HG03439 (cell line): Measurements from ENCODE around the gene C1RL.
"Not testable (repeated sequence)": the region's sequence is repeated elsewhere in the genome, so short reads cannot be mapped to it uniquely, and the experiment has no call there.

Experiments
- ATAC-seq: cut with Tn5 transposase; IDR thresholded peaks from one replicate; pipeline ENCODE4 v1.9.1; 2021; ENCODE audit warnings: mild to moderate bottlenecking, moderate library complexity; ENCODE audit not compliant: unreplicated experiment

Gene C1RL

GRCh38 chr12:7067096-7067495 is 41.9 kb downstream of the C1RL start:
- ATAC-seq = no peak

DNA sequence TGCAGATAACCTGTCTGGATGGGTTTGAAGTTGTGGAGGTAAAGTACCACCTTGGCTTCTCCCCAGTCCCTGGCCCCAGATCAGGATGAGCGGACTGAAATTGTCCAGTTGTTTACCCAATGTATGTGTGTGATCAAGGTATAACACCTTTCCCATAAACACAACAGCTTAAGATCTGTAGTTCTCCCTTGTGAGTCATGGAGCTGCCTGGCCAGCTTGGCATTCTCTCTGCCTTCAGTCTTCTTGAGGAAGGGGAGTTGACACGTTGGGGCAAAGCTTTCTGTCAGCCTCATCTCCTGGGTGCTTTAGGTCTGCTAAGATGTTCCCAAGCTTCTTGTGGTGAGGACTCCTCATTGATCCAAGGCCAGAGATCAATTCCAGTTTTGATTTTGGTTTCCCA is 42.4 kb downstream of the C1RL start:
- ATAC-seq = no peak

GRCh38 chr12:7065073-7065623 is 43.9 kb downstream of the C1RL start:
- no peak for ATAC-seq

DNA sequence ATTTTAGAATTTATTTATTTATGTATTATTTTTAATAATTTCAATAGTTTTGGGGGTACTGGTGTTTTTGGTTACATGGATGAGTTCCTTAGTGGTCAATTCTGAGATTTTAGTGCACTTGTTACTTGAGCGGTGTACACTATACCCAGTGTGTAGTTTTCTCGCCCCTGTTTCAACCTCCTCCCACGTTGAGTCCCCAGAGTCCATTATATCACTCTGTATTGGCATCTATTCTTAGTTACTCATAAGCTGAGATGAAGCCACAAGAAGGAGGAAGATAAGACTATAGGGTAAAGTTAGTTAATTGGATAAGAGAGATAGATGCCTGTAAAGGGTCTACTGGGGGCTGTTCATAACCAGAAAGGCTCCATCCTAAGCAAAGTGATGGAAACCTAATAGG is 44.5 kb downstream of the C1RL start:
- no peak for ATAC-seq

- ATAC-seq = no peak
These were observed 47.4 kb downstream of the C1RL start for GRCh38 chr12:7061596-7061995.

- no peak for ATAC-seq
These were observed 47.9 kb downstream of the C1RL start for GRCh38 chr12:7061138-7061537.

- ATAC-seq = no peak
These were observed 48.6 kb downstream of the C1RL start, which contains the start of gene C1S for GRCh38 chr12:7060353-7060954. Gene C1S (plus strand): TSS chr12:7060718. CDS start chr12:7061913, 1,195 bp downstream.

- no peak for ATAC-seq
These were observed 49.2 kb downstream of the C1RL start for GRCh38 chr12:7059780-7060179.

DNA sequence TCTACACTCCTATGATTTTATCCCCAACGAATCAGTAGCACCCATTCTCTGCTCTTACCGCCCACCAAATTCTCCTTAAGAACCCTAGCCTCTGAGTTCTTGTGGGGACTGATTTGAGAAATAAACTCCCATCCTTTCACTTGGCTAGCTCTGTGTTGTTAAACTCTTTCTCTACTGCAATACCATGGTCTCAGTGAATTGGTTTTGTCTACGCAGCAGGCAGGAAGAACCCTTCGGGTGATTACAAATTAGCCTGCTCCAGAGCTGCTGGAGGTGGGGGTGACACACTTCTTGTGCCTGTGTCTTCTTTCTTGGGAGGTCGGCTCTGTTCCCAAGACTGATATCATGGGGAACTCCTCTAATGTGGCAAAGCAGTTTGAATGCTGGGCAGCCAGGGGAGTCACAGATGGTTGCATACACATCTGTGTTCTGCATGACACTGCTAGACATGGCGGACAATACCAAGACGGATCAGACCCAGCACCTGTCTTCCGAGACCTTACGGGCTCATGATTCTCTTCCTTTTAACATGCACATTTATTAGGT is 50.1 kb downstream of the C1RL start:
- no peak for ATAC-seq

DNA sequence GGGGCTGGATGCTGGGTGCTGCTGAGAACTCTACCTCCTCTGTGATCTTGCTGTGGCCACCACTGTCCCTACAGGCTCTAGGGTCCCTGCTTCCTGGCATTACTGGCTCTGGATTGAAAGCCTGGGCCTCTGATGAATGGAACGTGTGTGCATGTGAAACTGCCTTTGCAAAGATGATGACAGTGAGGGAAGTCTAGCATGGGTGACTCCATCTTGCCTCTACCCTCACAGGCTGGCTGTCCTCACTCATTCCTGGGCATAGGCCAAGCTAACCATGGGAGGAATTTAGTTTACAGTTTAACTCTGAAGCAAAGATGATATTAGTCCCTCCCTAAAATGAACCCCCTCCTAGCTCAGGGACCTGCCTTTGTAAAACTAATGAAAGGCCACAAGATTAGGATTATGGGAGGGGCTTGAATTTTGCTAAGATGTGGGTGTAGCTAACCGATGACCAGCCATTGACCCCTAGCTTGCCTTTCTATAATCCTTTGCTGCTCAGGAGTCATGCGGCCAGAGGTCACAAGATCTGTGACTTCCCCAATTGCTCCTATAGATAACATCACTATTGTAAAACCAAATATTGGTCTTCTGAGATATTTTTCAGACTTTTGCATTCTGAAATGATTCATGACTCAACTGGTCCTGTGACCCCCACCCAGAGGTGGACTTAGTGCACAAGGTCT is 50.7 kb downstream of the C1RL start:
- ATAC-seq = no peak

- not testable (repeated sequence) for ATAC-seq
These were observed 53.3 kb downstream of the C1RL start for GRCh38 chr12:7055736-7056135.

DNA sequence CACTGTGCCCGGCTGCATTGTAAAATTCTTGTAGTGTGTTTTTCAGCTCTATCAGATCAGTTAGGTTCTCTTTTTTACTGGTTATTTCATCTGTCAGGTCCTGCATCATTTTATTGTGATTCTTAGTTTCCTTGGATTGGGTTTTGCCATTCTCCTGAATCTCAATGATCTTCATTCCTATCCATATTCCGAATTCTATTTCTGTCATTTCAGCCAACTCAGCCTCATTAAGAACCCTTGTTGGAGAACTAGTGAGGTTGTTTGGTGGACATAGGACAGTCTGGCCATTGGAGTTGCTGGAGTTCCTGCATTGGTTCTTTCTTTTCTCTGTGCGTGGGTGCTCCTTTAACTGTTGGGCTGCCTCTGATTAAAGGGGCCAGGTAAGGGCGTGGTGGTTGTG is 54.1 kb downstream of the C1RL start:
- no peak for ATAC-seq

GRCh38 chr12:7049973-7050372 is 59.0 kb downstream of the C1RL start:
- not testable (repeated sequence) for ATAC-seq

DNA sequence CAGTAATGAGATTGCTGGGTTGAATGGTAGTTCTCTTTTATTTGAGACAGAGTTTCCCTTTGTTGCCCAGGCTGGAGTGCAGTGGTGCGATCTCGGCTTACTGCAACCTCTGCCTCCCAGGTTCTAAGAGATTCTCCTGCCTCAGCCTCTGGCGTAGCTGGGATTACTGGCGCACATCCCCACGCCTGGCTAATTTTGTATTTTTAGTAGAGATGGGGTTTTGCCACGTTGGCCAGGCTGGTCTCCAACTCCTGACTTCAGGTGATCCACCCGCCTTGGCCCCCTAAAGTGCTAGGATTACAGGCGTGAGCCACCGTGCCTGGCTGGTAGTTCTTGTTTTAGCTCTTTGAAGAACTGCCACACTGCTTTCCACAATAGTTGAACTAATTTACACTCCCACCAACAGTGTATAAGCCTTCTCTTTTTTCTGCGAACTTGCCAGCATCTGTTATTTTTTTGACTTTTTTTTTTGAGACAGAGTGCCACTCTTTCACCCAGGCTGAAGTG is 59.5 kb downstream of the C1RL start:
- ATAC-seq = not testable (repeated sequence)

- no peak for ATAC-seq
These were observed 61.7 kb downstream of the C1RL start for GRCh38 chr12:7047306-7047705.

DNA sequence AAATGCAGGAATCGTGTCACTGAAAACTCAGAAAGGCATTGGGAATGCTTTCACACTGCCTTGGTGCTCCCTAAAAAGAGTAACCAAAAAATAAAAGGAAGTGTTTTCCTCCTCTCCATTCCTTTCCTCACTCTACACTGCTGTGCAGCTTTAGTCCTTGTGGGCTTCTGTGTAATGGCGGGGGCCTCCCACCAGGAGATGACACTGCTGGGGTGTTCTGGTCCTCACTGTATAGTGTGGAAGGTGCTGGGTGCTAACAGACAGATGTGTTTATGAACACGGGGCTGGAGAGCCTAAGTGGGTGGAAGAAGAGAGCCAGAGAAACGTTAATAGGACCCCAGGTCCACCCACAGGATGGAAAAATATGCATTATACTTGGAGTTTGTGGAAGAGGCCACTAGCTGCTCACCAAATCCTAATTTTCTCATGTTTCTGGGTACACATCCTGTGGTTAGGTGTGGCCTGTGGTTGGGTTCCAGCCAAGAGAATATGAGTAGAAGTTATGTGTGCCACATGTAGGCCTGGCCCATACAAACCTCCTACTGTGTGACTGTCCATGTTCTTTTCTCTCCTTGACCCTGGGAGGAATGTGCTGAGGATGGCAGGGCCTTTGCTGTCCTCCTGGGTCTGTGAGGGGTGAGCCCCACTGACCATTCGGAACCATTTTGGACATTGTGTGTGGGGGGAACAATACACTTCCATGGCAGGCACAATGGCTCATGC is 62.5 kb downstream of the C1RL start:
- ATAC-seq = no peak

DNA sequence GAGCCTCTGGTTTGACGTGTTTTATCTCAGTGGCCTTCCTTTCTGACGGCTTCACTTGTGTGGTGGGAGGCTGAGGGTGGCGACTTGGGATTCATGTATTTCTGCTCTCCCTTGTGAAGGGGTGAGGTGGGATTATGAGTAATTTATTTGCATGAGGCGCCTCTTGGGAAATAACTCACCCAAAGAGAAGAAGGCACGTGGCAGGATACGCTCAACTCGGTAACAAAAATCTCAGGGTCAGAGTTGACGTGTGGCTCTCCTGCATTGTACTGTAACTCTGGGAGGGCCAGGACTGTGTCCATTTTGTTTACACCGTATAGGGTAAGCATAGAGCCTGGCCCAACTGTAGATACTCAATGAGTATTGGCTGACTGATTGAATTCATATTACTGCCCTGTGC is 63.1 kb downstream of the C1RL start:
- no peak for ATAC-seq
